NCI-H2081 treated with DMSO at 0.1 percent for 48 hours (cell line): ENCODE data around the gene POLR1G.
"Not testable (repeated sequence)": the region's sequence is repeated elsewhere in the genome, so short reads cannot be mapped to it uniquely, and the experiment has no call there.

ENCODE experiments used
- DNase-seq: peaks from one replicate; lab custom pipeline; 2025; lab: John Stamatoyannopoulos, UW

Gene POLR1G

GRCh38 chr19:45395821-45396617 lies 10.4 kb upstream of the POLR1G start:
- DNase-seq = no peak

GRCh38 chr19:45400192-45400591 lies 6.3 kb upstream of the POLR1G start:
- DNase-seq = no peak

DNA sequence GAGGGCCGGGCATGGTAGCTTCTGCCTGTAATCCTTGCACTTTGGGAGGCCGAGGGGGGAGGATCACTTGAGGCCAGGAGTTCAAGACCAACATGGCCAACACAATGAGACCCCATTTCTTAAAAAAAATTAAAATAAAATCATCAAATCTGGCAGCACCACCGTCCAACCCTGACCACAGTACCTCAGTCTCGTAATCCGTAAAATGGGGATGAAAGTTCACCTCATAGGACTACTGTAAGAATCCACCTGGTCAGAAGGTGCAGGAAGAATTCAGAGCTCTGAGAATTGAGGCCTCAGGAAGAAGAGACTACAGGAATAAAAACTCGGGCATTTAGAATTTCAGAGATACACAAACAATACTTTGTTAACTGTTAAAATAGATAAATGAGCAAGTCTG lies 4.6 kb upstream of the POLR1G start:
- no peak for DNase-seq

GRCh38 chr19:45402298-45403061 lies 4.0 kb upstream of the POLR1G start:
- no peak for DNase-seq

DNA sequence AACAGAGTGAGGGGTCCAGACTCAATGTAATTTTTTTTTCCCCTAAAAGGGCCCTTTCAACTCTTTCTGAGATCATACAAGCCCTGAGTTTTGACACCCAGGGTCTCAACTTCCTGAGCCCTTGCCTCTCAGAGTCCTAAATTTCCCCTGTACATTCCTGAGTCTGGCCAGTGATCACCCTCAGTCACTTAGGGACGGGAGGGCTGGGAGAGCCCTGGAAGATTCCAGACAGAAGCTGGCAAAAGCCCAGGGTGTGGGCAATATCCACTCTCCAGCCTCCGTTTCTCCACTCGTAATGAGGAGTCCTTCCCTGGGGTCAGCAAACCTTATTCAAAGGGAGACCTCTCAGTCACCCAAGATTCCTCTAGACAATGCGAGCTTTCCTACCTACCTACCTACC lies 3.2 kb upstream of the POLR1G start:
- no peak for DNase-seq

DNA sequence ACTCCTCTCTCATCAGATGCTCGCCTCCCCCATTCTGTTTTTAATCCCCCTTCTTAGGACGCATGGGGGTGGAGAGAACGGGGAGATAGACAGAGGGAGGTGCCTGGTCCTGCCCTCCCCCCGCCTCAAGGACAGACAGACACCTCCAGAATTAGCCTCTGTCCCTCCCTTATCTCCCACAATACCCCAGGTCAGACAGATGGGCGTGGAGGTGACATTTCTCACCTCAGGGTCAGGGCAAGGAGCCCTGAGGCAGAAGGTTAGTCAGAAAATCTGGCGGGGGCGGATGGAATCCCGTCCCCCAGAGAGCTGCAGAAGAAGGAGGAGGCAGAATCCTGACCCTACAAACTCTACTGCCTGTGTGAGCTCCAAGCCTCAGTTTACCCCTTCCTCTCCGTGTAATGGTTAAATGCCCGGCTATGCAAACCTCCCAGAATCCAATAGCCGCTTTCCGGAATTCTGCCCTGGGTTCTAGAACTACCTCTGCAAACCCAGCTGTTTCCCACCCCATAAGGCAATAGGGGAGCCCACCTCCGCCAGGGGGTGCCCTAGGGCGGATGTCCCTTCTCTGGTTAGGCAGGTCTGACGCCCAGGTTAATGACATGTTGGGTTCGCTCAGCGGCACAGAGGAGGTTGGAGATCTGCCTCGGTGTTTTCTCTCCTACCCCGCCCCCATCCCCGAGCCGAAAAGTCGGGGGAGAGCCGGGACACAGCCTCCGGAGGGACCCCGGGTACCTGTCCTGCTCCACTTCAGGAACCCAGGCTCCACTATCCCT lies 2.5 kb upstream of the POLR1G start:
- no peak for DNase-seq

DNA sequence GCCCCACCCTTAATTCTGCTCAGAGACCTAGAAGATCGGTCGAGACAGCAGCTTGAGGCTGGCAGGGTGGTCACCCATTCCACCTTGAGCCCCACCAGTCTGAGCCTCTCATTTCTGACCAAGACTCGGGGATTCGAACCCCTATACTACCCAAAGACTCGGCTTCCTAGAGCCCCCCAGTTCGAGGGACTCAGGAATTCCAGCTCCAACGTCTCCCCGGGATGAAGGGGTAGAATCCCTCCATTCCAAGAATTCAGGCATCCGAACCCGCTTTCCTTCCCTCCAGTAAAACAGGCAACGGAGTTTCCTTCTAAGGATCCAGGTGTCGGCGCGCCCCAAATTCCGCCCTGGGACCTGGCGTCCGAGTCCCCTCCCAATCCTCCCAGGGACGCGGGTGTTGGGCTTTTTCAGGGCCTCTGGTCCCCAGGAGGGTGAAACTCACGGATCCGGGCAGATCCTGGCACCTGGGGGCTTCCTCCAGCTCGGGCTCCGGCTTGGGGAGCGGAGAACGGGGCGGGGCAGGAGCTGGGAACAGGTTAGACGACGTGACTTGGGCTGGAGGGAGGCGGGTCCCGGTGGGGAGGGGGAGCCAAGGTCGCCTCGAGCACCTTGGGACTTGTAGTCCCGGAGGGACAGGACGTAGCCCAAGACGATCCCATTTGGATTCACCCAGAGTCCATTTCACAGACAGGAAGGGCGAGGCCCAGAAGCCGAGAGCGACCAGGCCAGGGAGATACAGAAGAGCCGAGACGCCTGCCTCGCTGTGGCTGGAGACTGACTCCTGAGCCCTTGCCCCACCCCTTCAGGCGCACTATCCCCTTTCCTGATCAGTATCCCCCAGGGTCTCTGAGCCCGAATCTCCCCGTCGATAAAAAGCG lies 1.6 kb upstream of the POLR1G start, which contains the start of gene PPP1R13L:
Gene PPP1R13L (minus strand): TSS at position 513 of the 878 bp plus-strand sequence. CDS start 6,751 bp downstream, outside the sequence.
- no peak for DNase-seq

DNA sequence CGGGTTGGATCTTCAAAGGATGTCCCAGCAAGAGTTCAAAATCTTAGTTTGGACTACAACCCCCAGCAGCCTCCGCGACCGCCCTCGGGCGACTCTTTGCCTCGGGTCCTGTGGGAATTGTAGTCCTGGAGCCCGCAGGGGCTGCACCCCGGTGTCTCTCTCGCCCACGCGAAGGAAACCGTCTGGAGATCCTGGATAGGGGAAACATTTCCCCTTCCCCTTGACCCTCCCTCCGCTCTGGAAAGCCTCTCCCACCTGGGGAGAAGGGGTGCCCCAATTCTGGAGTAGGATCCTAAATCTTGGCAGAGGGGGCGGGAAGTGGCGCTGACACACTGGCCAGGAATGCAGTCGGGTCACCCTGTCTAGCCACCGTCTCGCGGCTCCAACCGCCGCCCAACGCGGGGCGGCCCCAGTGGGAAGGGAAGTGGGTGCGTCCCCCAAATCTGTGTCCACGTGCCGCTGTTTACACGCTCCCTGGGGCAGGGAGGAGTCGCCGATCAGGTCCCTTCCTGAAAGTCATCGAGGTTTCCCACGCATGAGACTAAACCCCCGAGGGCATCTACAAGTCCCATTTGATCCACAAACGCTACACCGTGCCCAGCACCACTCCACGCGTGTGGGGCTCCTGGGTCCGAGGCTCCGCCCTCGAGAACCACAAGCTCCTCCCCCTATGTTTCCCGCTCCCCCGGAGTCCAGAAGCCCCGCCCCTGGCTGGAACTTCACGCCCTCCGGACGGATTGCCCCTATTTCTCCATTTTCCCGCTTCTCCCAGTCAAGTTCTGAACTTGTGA lies 814 bp upstream of the POLR1G start:
- DNase-seq = no peak

- DNase-seq = no peak
These were observed 589 bp downstream of the POLR1G start for GRCh38 chr19:45407091-45407375.

- DNase-seq = not testable (repeated sequence)
These were observed 1.1 kb downstream of the POLR1G start for GRCh38 chr19:45407585-45407984.

GRCh38 chr19:45408121-45408520 lies 1.7 kb downstream of the POLR1G start:
- no peak for DNase-seq

DNA sequence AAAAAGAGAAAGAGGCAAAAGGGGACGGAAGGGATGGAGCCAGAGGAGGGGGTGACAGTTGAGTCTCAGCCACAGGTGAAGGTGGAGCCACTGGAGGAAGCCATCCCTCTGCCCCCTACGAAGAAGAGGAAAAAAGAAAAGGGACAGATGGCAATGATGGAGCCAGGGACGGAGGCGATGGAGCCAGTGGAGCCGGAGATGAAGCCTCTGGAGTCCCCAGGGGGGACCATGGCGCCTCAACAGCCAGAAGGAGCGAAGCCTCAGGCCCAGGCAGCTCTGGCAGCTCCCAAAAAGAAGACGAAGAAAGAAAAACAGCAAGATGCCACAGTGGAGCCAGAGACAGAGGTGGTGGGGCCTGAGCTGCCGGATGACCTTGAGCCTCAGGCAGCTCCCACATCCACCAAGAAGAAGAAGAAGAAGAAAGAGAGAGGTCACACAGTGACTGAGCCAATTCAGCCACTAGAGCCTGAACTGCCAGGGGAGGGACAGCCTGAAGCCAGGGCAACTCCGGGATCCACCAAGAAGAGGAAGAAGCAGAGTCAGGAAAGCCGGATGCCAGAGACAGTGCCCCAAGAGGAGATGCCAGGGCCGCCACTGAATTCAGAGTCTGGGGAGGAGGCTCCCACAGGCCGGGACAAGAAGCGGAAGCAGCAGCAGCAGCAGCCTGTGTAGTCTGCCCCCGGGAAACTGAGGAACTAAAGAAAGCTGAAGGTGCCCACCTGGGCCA lies 2.5 kb downstream of the POLR1G start:
- DNase-seq = no peak

- no peak for DNase-seq
These were observed 3.1 kb downstream of the POLR1G start for GRCh38 chr19:45409557-45409920.

GRCh38 chr19:45410330-45410729 lies 3.9 kb downstream of the POLR1G start:
- DNase-seq = not testable (repeated sequence)

- DNase-seq = no peak
These were observed 7.1 kb downstream of the POLR1G start for GRCh38 chr19:45413497-45413896.

DNA sequence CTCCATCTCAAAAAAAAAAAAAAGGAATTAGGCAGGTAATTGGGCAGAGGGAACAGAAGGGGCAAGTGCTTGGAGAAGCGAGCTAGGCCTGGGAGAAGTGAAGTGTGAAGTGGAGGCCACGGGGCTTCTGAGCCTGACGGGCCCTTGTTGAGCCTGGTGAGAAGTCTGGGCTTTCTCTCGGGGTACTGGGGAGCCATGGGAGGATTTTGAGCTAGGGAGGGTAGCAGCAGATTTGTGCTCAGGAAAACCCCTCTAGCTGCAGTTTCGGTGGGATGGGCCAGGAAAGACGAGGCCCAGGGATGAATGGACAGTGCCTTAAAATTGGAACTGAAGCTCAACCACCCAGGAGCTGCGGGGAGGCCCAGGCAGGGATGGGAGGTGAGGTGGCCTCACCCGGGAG lies 8.0 kb downstream of the POLR1G start:
- no peak for DNase-seq

DNA sequence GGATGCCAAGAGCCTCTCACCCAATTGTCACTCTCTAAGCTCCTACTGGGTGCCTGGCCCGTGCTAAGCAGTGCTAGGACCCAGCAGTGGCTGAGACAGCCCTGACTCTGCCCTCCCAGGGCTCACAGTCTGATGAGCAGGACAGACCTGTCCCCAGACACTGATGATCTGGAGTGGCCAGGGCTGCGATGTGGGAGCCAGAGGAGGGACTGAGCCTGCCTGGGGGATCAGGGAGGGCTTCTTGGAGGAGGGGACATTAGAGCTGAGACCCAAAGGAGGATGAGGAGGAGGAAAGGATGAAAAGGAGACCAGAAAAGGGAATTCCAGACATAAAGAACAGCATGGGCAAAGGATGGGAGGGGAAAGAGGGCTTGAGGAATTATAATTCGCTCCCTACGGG lies 10.7 kb downstream of the POLR1G start:
- DNase-seq = no peak

- DNase-seq = no peak
These were observed 12.4 kb downstream of the POLR1G start for GRCh38 chr19:45418802-45419201.

GRCh38 chr19:45419396-45419795 lies 13.0 kb downstream of the POLR1G start:
- no peak for DNase-seq

DNA sequence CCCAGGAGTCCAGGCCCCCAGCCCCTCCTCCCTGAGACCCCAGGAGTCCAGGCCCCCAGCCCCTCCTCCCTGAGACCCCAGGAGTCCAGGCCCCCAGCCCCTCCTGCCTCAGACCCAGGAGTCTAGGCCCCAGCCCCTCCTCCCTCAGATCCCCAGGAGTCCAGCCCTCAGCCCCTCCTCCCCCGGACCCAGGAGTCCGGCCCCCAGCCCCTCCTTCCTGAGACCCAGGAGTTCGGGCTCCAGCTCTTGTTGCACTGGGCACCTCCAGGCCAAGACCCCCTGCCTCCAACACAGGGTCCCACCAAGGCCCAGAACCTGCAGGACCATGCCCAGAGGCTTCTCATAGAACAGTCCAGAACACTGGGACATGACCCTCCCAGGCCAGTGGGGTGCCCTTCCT lies 13.5 kb downstream of the POLR1G start:
- DNase-seq = no peak
